IMR-90 (cell line): ENCODE measurements around the gene EMILIN2. TPM values are rescaled to one million over a fixed set of nuclear protein-coding genes. Genes with fewer than 3 reads are reported as not detected.

Source experiments
- ATAC-seq: fragments of 200-7000 bp; cut with Tn5 transposase; 2 replicates; pipeline ENCODE4 v1.9.1; 2020; ENCODE audit warnings: low read depth, mild to moderate bottlenecking, moderate library complexity
- BruUV-seq: library from RNA; stranded (reverse); fragments of 400-500 nt; replicated peaks from 2 replicates; lab custom pipeline; 2021; lab: Mats Ljungman, UMichigan
- CTCF ChIA-PET: fragments of 300-600 bp; formaldehyde crosslinking; extraction: SDS; loops from one replicate; lab custom pipeline; 2021; ENCODE audit warnings: antibody characterized with exemption; lab: Yijun Ruan, JAX
- POLR2A ChIA-PET: fragments of 300-600 bp; sonication (Branson Sonifier 250); formaldehyde crosslinking; loops from one replicate; lab custom pipeline; 2022; ENCODE audit warnings: antibody characterized with exemption; ENCODE audit not compliant: unreplicated experiment; lab: Charles Lee
- DNase-seq: peaks from one replicate; pipeline ENCODE4 v3.0.0; 2013
- H2AFZ ChIP-seq: replicated peaks from 2 replicates; pipeline ENCODE3; 2013; ENCODE audit warnings: low read length, mild to moderate bottlenecking; ENCODE audit not compliant: poor library complexity
- H2AK5ac ChIP-seq: 2 replicates; pipeline ENCODE4 v1.6.1; 2013; ENCODE audit warnings: low read depth, low read length, inconsistent platforms
- H2AK9ac ChIP-seq: replicated peaks from 2 replicates; pipeline ENCODE3; 2013; ENCODE audit warnings: mild to moderate bottlenecking, low read depth, low read length, moderate library complexity; ENCODE audit not compliant: poor library complexity
- H2BK120ac ChIP-seq: 2 replicates; pipeline ENCODE4 v1.6.1; 2013; ENCODE audit warnings: low read depth, low read length, inconsistent platforms
- H2BK15ac ChIP-seq: 3 replicates; pipeline ENCODE4 v1.6.1; 2013; ENCODE audit warnings: low read depth, low read length, inconsistent platforms
- H2BK20ac ChIP-seq: 2 replicates; pipeline ENCODE4 v1.6.1; 2013; ENCODE audit warnings: low read depth, mild to moderate bottlenecking, inconsistent platforms, low read length, moderate library complexity
- H2BK5ac ChIP-seq: 2 replicates; pipeline ENCODE4 v1.6.1; 2013; ENCODE audit warnings: mild to moderate bottlenecking, low read depth, low read length, inconsistent platforms; ENCODE audit not compliant: poor library complexity, severe bottlenecking
- H3K14ac ChIP-seq: replicated peaks from 2 replicates; pipeline ENCODE4 v1.6.1; 2013; ENCODE audit warnings: low read depth, low read length, inconsistent platforms
- H3K18ac ChIP-seq: 2 replicates; pipeline ENCODE4 v1.6.1; 2013; ENCODE audit warnings: low read depth, low read length, control low read depth
- H3K23ac ChIP-seq: 2 replicates; pipeline ENCODE4 v1.6.1; 2013; ENCODE audit warnings: low read depth, low read length, inconsistent platforms
- H3K27ac ChIP-seq: 2 replicates; pipeline ENCODE4 v1.5.1; 2013; ENCODE audit warnings: mild to moderate bottlenecking, control low read depth, low read length; ENCODE audit not compliant: insufficient read depth
- H3K27me3 ChIP-seq: 2 replicates; pipeline ENCODE4 v1.6.1; 2013; ENCODE audit warnings: low read length; ENCODE audit not compliant: control insufficient read depth, insufficient read depth
- H3K36me3 ChIP-seq: 2 replicates; pipeline ENCODE4 v1.6.1; 2013; ENCODE audit warnings: low read length, mixed read lengths; ENCODE audit not compliant: control insufficient read depth, insufficient read depth
- H3K4ac ChIP-seq: 2 replicates; pipeline ENCODE4 v1.6.1; 2013; ENCODE audit warnings: low read depth, low read length, inconsistent platforms
- H3K4me1 ChIP-seq: 2 replicates; pipeline ENCODE4 v1.6.1; 2013; ENCODE audit warnings: low read length, mixed read lengths; ENCODE audit not compliant: control insufficient read depth, insufficient read depth
- H3K4me2 ChIP-seq: 2 replicates; pipeline ENCODE4 v1.6.1; 2013; ENCODE audit warnings: low read depth, mild to moderate bottlenecking, control low read depth, low read length, moderate library complexity
- H3K4me3 ChIP-seq: 2 replicates; pipeline ENCODE4 v1.5.1; 2013; ENCODE audit warnings: low read depth, mild to moderate bottlenecking, control low read depth, low read length, moderate library complexity; ENCODE audit not compliant: insufficient read depth
- H3K56ac ChIP-seq: 2 replicates; pipeline ENCODE4 v1.6.1; 2013; ENCODE audit warnings: low read length, inconsistent platforms; ENCODE audit not compliant: insufficient read depth; ENCODE audit errors: extremely low read depth
- H3K79me1 ChIP-seq, 2 experiments: 2 replicates each; pipeline ENCODE4 v1.6.1; 2013; ENCODE audit warnings: low read length in 2 of 2, inconsistent platforms in 1 of 2, low read depth in 1 of 2
- H3K9ac ChIP-seq: 2 replicates; pipeline ENCODE4 v1.6.1; 2013; ENCODE audit warnings: low read depth, low read length, control low read depth
- H3K9me1 ChIP-seq: 2 replicates; pipeline ENCODE4 v1.6.1; 2013; ENCODE audit warnings: low read length, inconsistent platforms; ENCODE audit not compliant: insufficient read depth
- H3K9me3 ChIP-seq: 2 replicates; pipeline ENCODE4 v1.6.1; 2013; ENCODE audit warnings: low read length; ENCODE audit not compliant: control insufficient read depth, insufficient read depth
- H4K20me1 ChIP-seq: 2 replicates; pipeline ENCODE4 v1.6.1; 2013; ENCODE audit warnings: low read length, inconsistent platforms; ENCODE audit not compliant: insufficient read depth
- H4K5ac ChIP-seq: 2 replicates; pipeline ENCODE4 v1.6.1; 2013; ENCODE audit warnings: mild to moderate bottlenecking, low read depth, low read length, control low read depth
- H4K8ac ChIP-seq, 2 experiments: 2 replicates each; pipeline ENCODE4 v1.6.1; 2013; ENCODE audit warnings: low read depth in 2 of 2, low read length in 2 of 2, control low read depth in 1 of 2, inconsistent platforms in 1 of 2
- H4K91ac ChIP-seq: 2 replicates; pipeline ENCODE4 v1.6.1; 2013; ENCODE audit warnings: low read depth, low read length, inconsistent platforms; ENCODE audit not compliant: insufficient read depth
- BHLHE40 ChIP-seq: fragments of 150-350 bp; IDR thresholded peaks from 2 replicates; pipeline ENCODE4 v1.6.1; 2016; ENCODE audit warnings: mild to moderate bottlenecking, low read depth, low read length
- CHD1 ChIP-seq: IDR thresholded peaks from 2 replicates; pipeline ENCODE4 v1.6.1; 2012; ENCODE audit warnings: low read depth, low read length, improper control_type of control experiment
- MAFK ChIP-seq: IDR thresholded peaks from 2 replicates; pipeline ENCODE4 v1.6.1; 2012; ENCODE audit warnings: low read depth, low read length, improper control_type of control experiment
- MAZ ChIP-seq: IDR thresholded peaks from 2 replicates; pipeline ENCODE4 v1.6.1; 2012; ENCODE audit warnings: low read depth, mild to moderate bottlenecking, low read length, improper control_type of control experiment, moderate library complexity, borderline replicate concordance
- NFE2L2 ChIP-seq: fragments of 150-350 bp; IDR thresholded peaks from 2 replicates; pipeline ENCODE4 v1.6.1; 2016; ENCODE audit warnings: low read depth, mild to moderate bottlenecking, low read length
- RAD21 ChIP-seq: IDR thresholded peaks from 2 replicates; pipeline ENCODE4 v1.6.1; 2012; ENCODE audit warnings: low read length, improper control_type of control experiment
- RCOR1 ChIP-seq: IDR thresholded peaks from 2 replicates; pipeline ENCODE4 v1.6.1; 2012; ENCODE audit warnings: mild to moderate bottlenecking, low read length, improper control_type of control experiment; ENCODE audit not compliant: insufficient replicate concordance
- RFX5 ChIP-seq: IDR thresholded peaks from 2 replicates; pipeline ENCODE4 v1.8.0; 2012; ENCODE audit warnings: low read depth, mild to moderate bottlenecking, low read length, moderate library complexity
- SMC3 ChIP-seq: fragments of 150-350 bp; IDR thresholded peaks from 2 replicates; pipeline ENCODE4 v1.6.1; 2016; ENCODE audit warnings: low read depth, mild to moderate bottlenecking, antibody characterized with exemption, low read length, moderate library complexity
- WGBS, 2 experiments: methylation state at CpG; one replicate each; pipeline versions ENCODE4 v1.1.5 to v1.1.7; 2013; ENCODE audit warnings: missing lambda C conversion rate in 2 of 2; ENCODE audit not compliant: insufficient read length in 1 of 2; ENCODE audit errors: extremely low coverage in 2 of 2; 5-methylcytosine and 5-hydroxymethylcytosine counted together
- dilution Hi-C: fragments of 300-500 bp; cut with HindIII; formaldehyde crosslinking; loops from one replicate; pipeline ENCODE4 v1.14.3; 2018; ENCODE audit warnings: low sequenced_read_pairs; ENCODE audit not compliant: unreplicated experiment
- in situ Hi-C: fragments of 300-500 bp; cut with MboI; formaldehyde crosslinking; loops from 3 replicates; pipeline ENCODE4 v1.14.3; 2019; ENCODE audit warnings: low sequenced_read_pairs, inconsistent platforms, mixed read lengths
- intact Hi-C: fragments of 100-400 bp; cut with micrococcal nuclease; formaldehyde crosslinking; loops from 2 replicates; pipeline ENCODE4 v1.10.0; 2022
- polyA plus RNA-seq, 3 experiments: library from polyadenylated mRNA; depleted of rRNA; stranded (reverse); fragments of >200 nt; gene quantifications; 2 replicates each; pipeline ENCODE4 v1.2.3, GENCODE V29; 2012; ENCODE audit warnings: low replicate concordance in 1 of 3
- total RNA-seq: library from RNA; depleted of rRNA; stranded (reverse); fragments of >200 nt; gene quantifications from 2 replicates; pipeline ENCODE4 v1.2.3, GENCODE V29; 2012
- TF ChIP-seq, protein P1 (sequence below): fragments of 150-350 bp; IDR thresholded peaks from 2 replicates; pipeline ENCODE4 v1.6.1; 2016; ENCODE audit warnings: low read depth, mild to moderate bottlenecking, low read length, moderate library complexity, borderline replicate concordance
- TF ChIP-seq, protein P2 (sequence below): fragments of 150-350 bp; IDR thresholded peaks from 2 replicates; pipeline ENCODE4 v1.6.1; 2017; ENCODE audit warnings: mild to moderate bottlenecking, antibody characterized with exemption, low read length, low read depth
- TF ChIP-seq, protein P3 (sequence below): conservative IDR thresholded peaks from 2 replicates; pipeline ENCODE4 v1.5.1; 2012; ENCODE audit warnings: mild to moderate bottlenecking, low read depth, low read length, improper control_type of control experiment

EMILIN2 gene
- total and polyA plus RNA-seq, 2 of the 4 experiments (the other 2 are of a cell fraction): under 0.01 to 0.14 TPM

DNA sequence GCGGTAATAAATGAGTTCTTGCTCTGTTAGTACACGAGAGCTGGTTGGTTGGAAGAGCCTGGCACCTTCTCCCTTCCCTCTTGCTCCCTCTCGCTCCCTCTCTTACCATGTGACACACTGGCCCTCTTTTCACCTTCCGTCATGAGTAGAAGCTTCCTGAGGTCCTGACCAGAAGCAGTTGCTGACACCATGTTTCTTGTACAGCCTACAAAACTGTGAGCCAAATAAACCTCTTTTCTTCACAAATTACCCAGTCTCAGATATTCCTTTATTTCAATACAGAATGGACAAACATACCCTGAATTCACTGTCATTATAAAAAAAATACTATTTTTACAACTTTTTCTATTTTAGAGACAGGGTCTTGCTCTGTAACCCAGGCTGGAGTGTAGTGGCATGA, 40.7 kb downstream of the EMILIN2 start:
- Histone ChIP-seq H3K14ac (no peak overlapping the region), H2BK20ac (no peak overlapping the region), H2AFZ (no peak overlapping the region), H2AK5ac (no peak overlapping the region), H4K20me1 (no peaks in the 10 kb centered on the region), H3K56ac (no peak overlapping the region), H3K4me1 (peaks cover 4% of the 10 kb centered on the region; the same call in 1 of the 2 replicates), H3K4me3 (no peak overlapping the region), H3K9me3 (peaks cover 5% of the 10 kb centered on the region), H3K27me3 (peaks cover 5% of the 10 kb centered on the region), H3K4ac (no peak overlapping the region), H2BK5ac (no peak overlapping the region), H4K91ac (no peak overlapping the region), H3K9ac (no peak overlapping the region), H2BK120ac (no peak overlapping the region), H3K27ac (no peak overlapping the region), H3K18ac (no peak overlapping the region), H3K23ac (no peak overlapping the region), H3K79me1 (no peaks in the 10 kb centered on the region), H2AK9ac (no peak overlapping the region), H2BK15ac (no peak overlapping the region), H3K4me2 (no peak overlapping the region), H4K8ac (no peak overlapping the region), H3K9me1 (no peaks in the 10 kb centered on the region), H4K5ac (no peak overlapping the region), H3K36me3 (no peaks in the 10 kb centered on the region)
- intact Hi-C loops: no loop called here
- in situ Hi-C loops: no loop called here
- dilution Hi-C loops: no loop called here
- WGBS, 2 experiments: 71% methylated on average over 1 of the region's 4 CpGs; no CpG with 5 or more reads in 1 of the 2 experiments
- POLR2A ChIA-PET: no interaction called here
- TF ChIP-seq RAD21 (no peak), BHLHE40 (no peak), MAZ (no peak), RFX5 (no peak), CHD1 (no peak), SMC3 (no peak), RCOR1 (no peak), MAFK (no peak), NFE2L2 (no peak)
- TF ChIP-seq, protein P1, sequence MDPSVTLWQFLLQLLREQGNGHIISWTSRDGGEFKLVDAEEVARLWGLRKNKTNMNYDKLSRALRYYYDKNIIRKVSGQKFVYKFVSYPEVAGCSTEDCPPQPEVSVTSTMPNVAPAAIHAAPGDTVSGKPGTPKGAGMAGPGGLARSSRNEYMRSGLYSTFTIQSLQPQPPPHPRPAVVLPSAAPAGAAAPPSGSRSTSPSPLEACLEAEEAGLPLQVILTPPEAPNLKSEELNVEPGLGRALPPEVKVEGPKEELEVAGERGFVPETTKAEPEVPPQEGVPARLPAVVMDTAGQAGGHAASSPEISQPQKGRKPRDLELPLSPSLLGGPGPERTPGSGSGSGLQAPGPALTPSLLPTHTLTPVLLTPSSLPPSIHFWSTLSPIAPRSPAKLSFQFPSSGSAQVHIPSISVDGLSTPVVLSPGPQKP: no peak
- TF ChIP-seq, protein P2, sequence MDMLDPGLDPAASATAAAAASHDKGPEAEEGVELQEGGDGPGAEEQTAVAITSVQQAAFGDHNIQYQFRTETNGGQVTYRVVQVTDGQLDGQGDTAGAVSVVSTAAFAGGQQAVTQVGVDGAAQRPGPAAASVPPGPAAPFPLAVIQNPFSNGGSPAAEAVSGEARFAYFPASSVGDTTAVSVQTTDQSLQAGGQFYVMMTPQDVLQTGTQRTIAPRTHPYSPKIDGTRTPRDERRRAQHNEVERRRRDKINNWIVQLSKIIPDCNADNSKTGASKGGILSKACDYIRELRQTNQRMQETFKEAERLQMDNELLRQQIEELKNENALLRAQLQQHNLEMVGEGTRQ: no peak
- TF ChIP-seq, protein P3, sequence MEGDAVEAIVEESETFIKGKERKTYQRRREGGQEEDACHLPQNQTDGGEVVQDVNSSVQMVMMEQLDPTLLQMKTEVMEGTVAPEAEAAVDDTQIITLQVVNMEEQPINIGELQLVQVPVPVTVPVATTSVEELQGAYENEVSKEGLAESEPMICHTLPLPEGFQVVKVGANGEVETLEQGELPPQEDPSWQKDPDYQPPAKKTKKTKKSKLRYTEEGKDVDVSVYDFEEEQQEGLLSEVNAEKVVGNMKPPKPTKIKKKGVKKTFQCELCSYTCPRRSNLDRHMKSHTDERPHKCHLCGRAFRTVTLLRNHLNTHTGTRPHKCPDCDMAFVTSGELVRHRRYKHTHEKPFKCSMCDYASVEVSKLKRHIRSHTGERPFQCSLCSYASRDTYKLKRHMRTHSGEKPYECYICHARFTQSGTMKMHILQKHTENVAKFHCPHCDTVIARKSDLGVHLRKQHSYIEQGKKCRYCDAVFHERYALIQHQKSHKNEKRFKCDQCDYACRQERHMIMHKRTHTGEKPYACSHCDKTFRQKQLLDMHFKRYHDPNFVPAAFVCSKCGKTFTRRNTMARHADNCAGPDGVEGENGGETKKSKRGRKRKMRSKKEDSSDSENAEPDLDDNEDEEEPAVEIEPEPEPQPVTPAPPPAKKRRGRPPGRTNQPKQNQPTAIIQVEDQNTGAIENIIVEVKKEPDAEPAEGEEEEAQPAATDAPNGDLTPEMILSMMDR: no peak
- no TSS peak for BruUV-seq
- ATAC-seq (no peak), DNase-seq (no peak)
- CTCF ChIA-PET: no interaction called here
